ENCODE results near the gene TUSC1. TPM values are rescaled to one million over a fixed set of nuclear protein-coding genes. Genes with fewer than 3 reads are reported as not detected.
"Not testable (repeated sequence)": the region's sequence is repeated elsewhere in the genome, so short reads cannot be mapped to it uniquely, and the experiment has no call there.

TUSC1 gene
- polyA plus RNA-seq (ENCODE audit: insufficient read length in 3 of 3): 10 to 100 TPM; 17.4 to 22.4 (median 17.9) TPM
- long read RNA-seq, donor 1, transcript TUSC1-201 (1 exons, 2,052 nt): major isoform, 51 of 51 reads
- long read RNA-seq, donor 1, partial matches to known transcripts: 0 of 51 reads
- long read RNA-seq, donor 1, other reads (novel, unspliced or antisense): 0 of 51 reads
- long read RNA-seq, donor 2, transcript TUSC1-201 (1 exons, 2,052 nt): major isoform, 72 of 72 reads
- long read RNA-seq, donor 2, partial matches to known transcripts: 0 of 72 reads
- long read RNA-seq, donor 2, other reads (novel, unspliced or antisense): 0 of 72 reads
- long read RNA-seq, donor 3, transcript TUSC1-201 (1 exons, 2,052 nt): major isoform, 58 of 58 reads
- long read RNA-seq, donor 3, partial matches to known transcripts: 0 of 58 reads
- long read RNA-seq, donor 3, other reads (novel, unspliced or antisense): 0 of 58 reads
- long read RNA-seq, donor 4, transcript TUSC1-201 (1 exons, 2,052 nt): major isoform, 71 of 71 reads
- long read RNA-seq, donor 4, partial matches to known transcripts: 0 of 71 reads
- long read RNA-seq, donor 4, other reads (novel, unspliced or antisense): 0 of 71 reads
- long read RNA-seq, donor 5, transcript TUSC1-201 (1 exons, 2,052 nt): major isoform, 30 of 30 reads
- long read RNA-seq, donor 5, partial matches to known transcripts: 0 of 30 reads
- long read RNA-seq, donor 5, other reads (novel, unspliced or antisense): 0 of 30 reads
- long read RNA-seq, donor 6, transcript TUSC1-201 (1 exons, 2,052 nt): major isoform, 54 of 54 reads
- long read RNA-seq, donor 6, partial matches to known transcripts: 0 of 54 reads
- long read RNA-seq, donor 6, other reads (novel, unspliced or antisense): 0 of 54 reads
- long read RNA-seq, donor 7, transcript TUSC1-201 (1 exons, 2,052 nt): major isoform, 60 of 60 reads
- long read RNA-seq, donor 7, partial matches to known transcripts: 0 of 60 reads
- long read RNA-seq, donor 7, other reads (novel, unspliced or antisense): 0 of 60 reads
- long read RNA-seq, donor 8, transcript TUSC1-201 (1 exons, 2,052 nt): major isoform, 34 of 34 reads
- long read RNA-seq, donor 8, partial matches to known transcripts: 0 of 34 reads
- long read RNA-seq, donor 8, other reads (novel, unspliced or antisense): 0 of 34 reads
- long read RNA-seq, donor 9, transcript TUSC1-201 (1 exons, 2,052 nt): major isoform, 60 of 60 reads
- long read RNA-seq, donor 9, partial matches to known transcripts: 0 of 60 reads
- long read RNA-seq, donor 9, other reads (novel, unspliced or antisense): 0 of 60 reads
- long read RNA-seq, donor 10, transcript TUSC1-201 (1 exons, 2,052 nt): major isoform, 36 of 36 reads
- long read RNA-seq, donor 10, partial matches to known transcripts: 0 of 36 reads
- long read RNA-seq, donor 10, other reads (novel, unspliced or antisense): 0 of 36 reads
- long read RNA-seq, donor 11, transcript TUSC1-201 (1 exons, 2,052 nt): major isoform, 28 of 28 reads
- long read RNA-seq, donor 11, partial matches to known transcripts: 0 of 28 reads
- long read RNA-seq, donor 11, other reads (novel, unspliced or antisense): 0 of 28 reads
- long read RNA-seq, donor 12, transcript TUSC1-201 (1 exons, 2,052 nt): major isoform, 74 of 74 reads
- long read RNA-seq, donor 12, partial matches to known transcripts: 0 of 74 reads
- long read RNA-seq, donor 12, other reads (novel, unspliced or antisense): 0 of 74 reads
- long read RNA-seq, donor 13, transcript TUSC1-201 (1 exons, 2,052 nt): major isoform, 44 of 44 reads
- long read RNA-seq, donor 13, partial matches to known transcripts: 0 of 44 reads
- long read RNA-seq, donor 13, other reads (novel, unspliced or antisense): 0 of 44 reads
- long read RNA-seq, donor 14: 0 reads
- long read RNA-seq, donor 15, transcript TUSC1-201 (1 exons, 2,052 nt): major isoform, 67 of 67 reads
- long read RNA-seq, donor 15, partial matches to known transcripts: 0 of 67 reads
- long read RNA-seq, donor 15, other reads (novel, unspliced or antisense): 0 of 67 reads
- long read RNA-seq, donor 16, transcript TUSC1-201 (1 exons, 2,052 nt): major isoform, 72 of 72 reads
- long read RNA-seq, donor 16, partial matches to known transcripts: 0 of 72 reads
- long read RNA-seq, donor 16, other reads (novel, unspliced or antisense): 0 of 72 reads

- DNase-seq: peak; percentile 72
Observed at GRCh38 chr9:25678147-25678666, at the start of gene TUSC1. TSS of gene TUSC1 (minus strand) at chr9:25678444. CDS start at chr9:25678312, 132 bp downstream.

DNA sequence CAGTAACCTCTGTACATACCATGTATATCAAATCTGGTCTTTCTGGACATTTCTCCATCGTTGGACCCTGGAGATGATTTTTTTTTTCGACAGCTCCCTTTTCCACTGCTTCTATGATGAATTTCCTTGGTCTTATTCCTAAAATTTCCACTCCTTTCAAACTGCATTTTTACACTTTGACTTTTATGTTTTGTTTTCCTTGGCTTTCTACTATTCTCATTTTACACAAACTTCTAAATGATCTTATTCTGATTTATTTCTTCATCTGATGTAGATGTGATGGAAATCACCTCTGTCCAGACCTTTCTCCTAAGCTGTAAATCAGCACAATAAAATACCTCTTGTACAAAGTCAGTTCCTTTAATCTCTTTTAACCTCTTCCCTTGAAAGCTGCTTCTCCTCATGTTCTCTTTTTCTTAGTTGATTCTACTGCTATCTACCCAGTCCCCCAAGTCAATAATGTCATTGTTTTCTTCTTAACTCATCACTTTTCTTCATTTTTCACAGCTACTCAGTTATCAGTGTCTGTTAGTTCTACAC is 48.7 kb upstream of the TUSC1 start:
- peak; percentile 51 for DNase-seq

GRCh38 chr9:25724424-25724823 is 46.2 kb upstream of the TUSC1 start:
- DNase-seq: no peak

DNA sequence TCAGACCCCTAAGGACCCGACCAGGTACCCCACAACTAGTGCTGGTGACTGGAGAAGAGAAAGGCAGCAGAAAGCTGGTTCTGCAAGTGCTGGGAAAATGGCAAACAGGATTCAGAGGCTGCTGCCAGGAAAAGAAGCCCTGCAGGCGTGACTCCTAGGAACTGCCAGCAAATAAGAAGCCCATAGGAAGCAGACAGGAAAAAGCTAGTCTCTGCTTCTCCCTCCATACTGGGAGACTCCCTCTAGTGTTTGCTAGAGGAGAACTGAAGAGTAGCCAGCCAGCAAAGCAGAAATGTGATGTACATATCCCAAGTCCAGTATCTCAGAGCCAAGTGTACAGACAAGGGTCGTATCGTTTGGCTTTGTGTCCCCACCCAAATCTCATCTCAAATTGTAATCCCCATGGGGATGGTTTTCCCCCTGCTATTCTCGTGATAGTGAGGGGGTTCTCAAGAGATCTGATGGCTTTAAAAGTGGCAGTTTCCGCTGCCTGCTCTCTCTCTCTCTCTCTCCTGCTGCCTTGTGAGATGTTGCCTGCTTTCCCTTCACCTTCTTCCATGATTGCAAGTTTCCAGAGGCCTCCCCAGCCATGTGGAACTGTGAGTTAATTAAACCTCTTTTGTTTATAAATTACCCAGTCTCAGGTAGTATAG is 38.1 kb upstream of the TUSC1 start:
- peak; percentile 56 for DNase-seq

GRCh38 chr9:25709941-25710340 is 31.7 kb upstream of the TUSC1 start:
- DNase-seq: no peak

GRCh38 chr9:25704800-25705199 is 26.6 kb upstream of the TUSC1 start:
- no peak for DNase-seq

- no peak for DNase-seq
Observed at GRCh38 chr9:25703701-25704357, 25.6 kb upstream of the TUSC1 start.

- DNase-seq: no peak
Observed at GRCh38 chr9:25702536-25702935, 24.3 kb upstream of the TUSC1 start.

DNA sequence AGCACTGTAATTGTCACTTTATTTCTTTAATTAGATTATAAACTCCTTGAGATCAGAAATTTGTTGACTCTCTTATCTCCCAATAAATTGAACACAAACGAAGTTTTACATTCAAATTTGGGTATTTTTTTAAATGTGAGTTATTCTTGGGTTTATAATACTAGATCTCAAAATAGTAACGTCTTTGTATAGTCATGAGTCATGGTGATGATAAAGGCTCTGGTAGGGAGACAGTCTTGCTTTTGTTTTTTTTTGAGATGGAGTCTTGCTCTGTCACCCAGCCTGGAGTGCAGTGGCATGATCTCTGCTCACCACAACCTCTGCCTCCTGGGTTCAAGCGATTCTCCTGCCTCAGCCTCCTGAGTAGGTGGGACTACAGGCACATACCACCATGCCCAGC is 22.7 kb upstream of the TUSC1 start:
- not testable (repeated sequence) for DNase-seq

DNA sequence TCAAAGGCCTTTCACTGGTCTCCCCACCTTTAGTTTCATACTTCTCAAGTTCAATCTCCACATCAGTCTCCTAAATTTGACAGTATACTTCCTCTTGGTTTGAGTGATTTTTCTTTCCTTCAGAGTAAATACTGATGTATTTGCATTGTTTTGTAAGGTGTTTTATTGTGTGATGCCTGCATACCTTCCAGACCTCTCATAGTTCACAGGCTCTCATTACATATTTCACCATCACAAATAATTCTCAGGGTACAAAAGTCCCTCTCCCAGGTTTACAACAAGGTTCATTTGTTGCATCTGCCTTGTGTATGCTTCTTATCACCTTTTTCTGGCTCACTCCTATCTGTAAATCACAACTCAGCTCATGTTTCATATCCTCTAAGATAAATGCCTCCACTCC is 22.2 kb upstream of the TUSC1 start:
- DNase-seq: no peak

- DNase-seq: no peak
Observed at GRCh38 chr9:25691786-25692185, 13.5 kb upstream of the TUSC1 start.

GRCh38 chr9:25684321-25684720 is 6.1 kb upstream of the TUSC1 start:
- DNase-seq: no peak

DNA sequence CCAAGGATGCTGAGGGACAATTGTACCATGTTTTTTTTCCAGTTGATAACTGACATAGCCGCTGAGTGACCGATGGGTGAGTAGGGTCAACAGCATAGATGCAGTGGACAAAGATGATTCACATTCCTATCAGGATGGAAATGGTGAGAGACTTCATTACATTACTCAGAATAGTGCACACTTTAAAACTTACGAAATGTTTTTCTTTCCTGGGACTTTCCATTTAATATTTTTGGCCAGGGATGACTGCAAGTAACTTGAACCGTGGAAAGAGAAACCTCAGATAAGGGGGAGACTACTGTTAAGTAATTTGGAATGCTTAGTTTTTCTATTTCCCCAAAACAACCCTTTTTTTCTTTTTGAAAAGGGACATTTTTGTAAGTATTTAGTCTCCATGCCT is 3.0 kb upstream of the TUSC1 start:
- DNase-seq: no peak

DNA sequence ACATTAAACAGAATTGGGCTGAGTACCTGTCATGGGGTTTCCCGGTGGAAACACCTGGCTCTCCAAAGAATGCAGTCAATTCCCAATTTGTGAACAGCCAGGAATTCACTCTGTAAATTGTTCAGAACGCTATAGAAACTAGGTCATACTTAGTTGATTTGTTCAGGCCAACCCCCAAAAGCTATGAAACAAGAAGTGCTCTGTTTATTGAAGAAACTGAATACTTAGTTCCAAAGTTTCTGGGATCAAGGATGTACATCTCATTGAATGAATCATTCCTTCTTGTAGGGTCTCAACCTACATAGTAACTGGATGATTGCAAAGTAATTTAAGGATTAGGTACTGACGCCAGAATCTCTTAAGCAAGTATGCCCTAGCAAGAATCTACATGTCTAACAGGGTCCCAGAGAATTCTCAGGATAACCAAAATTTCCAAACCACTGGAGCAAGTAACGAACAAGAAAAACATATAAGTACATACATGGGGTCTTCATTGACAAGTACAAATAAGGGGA is 659 bp upstream of the TUSC1 start:
- no peak for DNase-seq

DNA sequence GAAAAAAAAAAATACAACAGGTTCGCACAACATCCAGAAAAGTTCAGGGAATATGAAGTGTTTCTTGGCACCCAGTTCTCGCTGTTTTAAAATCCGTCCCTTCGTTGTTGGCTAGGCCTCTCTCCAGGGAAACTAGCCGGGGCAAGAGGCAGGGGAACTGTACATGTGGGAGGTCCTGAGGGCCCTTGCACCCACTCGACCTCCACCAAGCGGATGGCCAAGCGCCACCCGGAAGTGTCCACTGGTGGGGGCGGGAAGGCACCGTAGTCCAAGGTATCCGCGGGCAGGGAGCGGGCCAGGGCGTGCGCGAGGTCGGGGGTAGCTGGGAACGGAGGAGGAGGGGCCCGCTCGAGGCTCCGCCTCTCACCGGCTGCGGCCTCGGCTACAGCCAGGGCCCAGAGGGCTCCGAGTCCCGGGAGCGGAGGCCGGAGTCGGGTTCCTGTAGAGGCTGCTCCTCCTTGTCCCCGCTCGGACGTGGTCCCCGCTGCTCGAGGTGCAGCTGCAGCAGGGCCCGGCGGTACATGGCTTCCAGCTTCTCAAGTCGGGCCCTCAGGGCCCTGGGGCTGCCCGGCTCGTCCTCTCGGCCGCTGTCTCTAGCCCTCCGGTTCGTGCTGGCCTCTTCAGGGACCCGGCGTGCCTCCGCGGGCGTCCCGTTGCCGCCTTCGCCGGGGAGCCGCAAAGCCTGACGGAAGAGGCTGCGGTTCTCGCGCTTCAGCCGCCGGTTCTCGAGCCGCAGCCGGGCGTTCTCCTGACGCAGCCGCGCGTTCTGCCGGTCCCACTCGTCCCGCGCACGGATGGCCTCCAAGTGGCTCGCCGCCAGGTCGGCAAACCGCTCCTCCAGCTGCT is 720 bp downstream of the TUSC1 start:
- peak; percentile 77 for DNase-seq

- DNase-seq: not testable (repeated sequence)
Observed at GRCh38 chr9:25675858-25676257, 2.4 kb downstream of the TUSC1 start.

GRCh38 chr9:25658571-25658970 is 19.7 kb downstream of the TUSC1 start:
- DNase-seq: peak; percentile 4
